GM12891 (cell line): ENCODE data around the gene ZNF862.
A peak's percentile ranks its signal among the peaks of the same experiment; 100 is the strongest.

Source experiments
- DNase-seq: peaks from one replicate; pipeline ENCODE4 v3.0.0; 2011; ENCODE audit warnings: low spot score; ENCODE audit not compliant: insufficient read length
- FAIRE-seq: peaks from 2 replicates; lab custom pipeline; 2011; peaks lifted over from hg19 to GRCh38; lab: Jason Lieb, UNC
- PAX5 ChIP-seq: IDR thresholded peaks from 2 replicates; pipeline ENCODE4 v1.6.1; 2011; ENCODE audit warnings: low read length, moderate library complexity, mild to moderate bottlenecking; ENCODE audit not compliant: insufficient read depth, severe bottlenecking
- POLR2A ChIP-seq: IDR thresholded peaks from 2 replicates; pipeline ENCODE4 v1.6.1; 2011; ENCODE audit warnings: low read depth, low read length, control low read depth
- POLR2AphosphoS5 ChIP-seq: IDR thresholded peaks from 2 replicates; pipeline ENCODE4 v1.6.1; 2011; ENCODE audit warnings: low read depth, low read length, control low read depth
- POU2F2 ChIP-seq: IDR thresholded peaks from 2 replicates; pipeline ENCODE4 v1.6.1; 2011; ENCODE audit warnings: low read depth, mild to moderate bottlenecking, control low read depth, low read length, moderate library complexity
- SPI1 ChIP-seq: IDR thresholded peaks from 2 replicates; pipeline ENCODE4 v1.6.1; 2011; ENCODE audit warnings: low read depth, low read length, control low read depth
- TAF1 ChIP-seq: IDR thresholded peaks from 2 replicates; pipeline ENCODE4 v1.6.1; 2011; ENCODE audit warnings: low read depth, low read length, control low read depth

ZNF862 gene

GRCh38 chr7:149864023-149864422 lies 25.8 kb downstream of the ZNF862 start:
- no peak for FAIRE-seq

DNA sequence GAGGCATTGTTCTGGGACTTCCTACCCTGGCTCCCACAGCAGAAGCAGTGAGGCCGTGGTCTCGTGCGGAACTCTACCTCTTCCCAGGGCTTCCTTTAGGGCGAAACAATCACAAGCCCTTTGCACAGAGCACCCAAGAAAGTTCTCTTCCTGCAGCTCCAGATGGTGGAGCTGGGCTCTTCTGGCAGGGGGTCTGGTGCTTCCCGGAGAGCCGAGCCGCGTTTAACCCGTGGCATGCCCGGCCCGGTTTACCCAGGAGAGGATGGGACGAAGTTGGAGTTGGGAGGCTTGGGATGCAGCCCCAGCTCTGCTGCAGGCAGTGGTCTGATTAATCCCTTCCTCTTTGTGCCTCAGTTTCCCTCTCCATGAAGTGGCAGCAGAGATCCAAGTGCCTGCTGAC lies 26.6 kb downstream of the ZNF862 start:
- no peak for TF ChIP-seq TAF1
- no peak for TF ChIP-seq SPI1
- TF ChIP-seq POLR2AphosphoS5 = no peak
- no peak for TF ChIP-seq PAX5
- no peak for TF ChIP-seq POU2F2
- no peak for TF ChIP-seq POLR2A
- FAIRE-seq (no peak), DNase-seq (no peak)

More at GRCh38 chr7:149864023-149864422, 25.8 kb downstream of the ZNF862 start:
- no peak for TF ChIP-seq SPI1
- TF ChIP-seq TAF1 = no peak
- TF ChIP-seq POLR2AphosphoS5 = no peak
- no peak for TF ChIP-seq POU2F2
- TF ChIP-seq POLR2A = no peak
- TF ChIP-seq PAX5 = no peak
- no peak for DNase-seq

- DNase-seq = no peak
- TF ChIP-seq POU2F2 = no peak
- TF ChIP-seq POLR2AphosphoS5 = no peak
- TF ChIP-seq SPI1 = peak; percentile 24; the same call in 1 of the 2 replicates
- no peak for FAIRE-seq
Measured at GRCh38 chr7:149865437-149865836, 27.3 kb downstream of the ZNF862 start.

DNA sequence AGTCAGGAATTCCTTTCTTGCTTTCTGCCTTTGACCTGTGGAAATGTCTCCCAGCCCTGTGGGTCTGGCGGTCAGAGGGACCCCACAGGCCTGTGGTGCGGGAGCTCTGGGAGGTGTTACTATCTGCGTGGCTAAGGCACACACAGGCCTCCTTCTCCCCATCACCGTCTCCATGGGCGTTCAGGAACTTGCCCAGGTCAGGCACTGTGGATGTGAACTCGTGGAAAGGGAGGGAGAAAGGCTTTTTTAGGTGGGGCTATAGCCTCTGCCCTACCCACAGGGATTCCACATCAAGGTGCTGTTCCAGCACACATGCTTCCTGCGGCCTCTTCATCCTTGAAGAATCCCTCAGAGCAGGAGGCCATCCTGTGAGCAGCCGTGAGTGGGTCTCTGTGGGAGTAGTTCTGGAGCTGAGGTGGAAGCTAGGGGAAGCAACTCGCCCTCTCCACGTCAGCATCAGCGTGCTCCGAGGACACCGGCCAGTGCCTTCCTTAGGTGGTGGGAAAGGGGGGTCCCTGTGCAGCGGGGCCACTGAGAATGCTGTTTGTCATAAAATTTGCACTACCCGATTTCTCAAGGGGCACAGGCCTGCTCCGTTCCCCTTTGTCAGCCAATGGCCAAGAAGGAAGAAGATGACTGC lies 28.1 kb downstream of the ZNF862 start:
- TF ChIP-seq PAX5 (no peak), POLR2AphosphoS5 (no peak), POLR2A (no peak)
- DNase-seq (no peak), FAIRE-seq (no peak)

- no peak for DNase-seq
- TF ChIP-seq POLR2A = no peak
- no peak for TF ChIP-seq TAF1
- TF ChIP-seq POU2F2 = no peak
- no peak for TF ChIP-seq POLR2AphosphoS5
- no peak for TF ChIP-seq PAX5
- no peak for TF ChIP-seq SPI1
- FAIRE-seq = no peak
Measured at GRCh38 chr7:149866779-149867447, 28.7 kb downstream of the ZNF862 start.

- no peak for DNase-seq
- TF ChIP-seq POLR2A (no peak), PAX5 (no peak), POU2F2 (no peak), SPI1 (no peak), POLR2AphosphoS5 (no peak), TAF1 (no peak)
- FAIRE-seq = no peak
Measured at GRCh38 chr7:149867762-149868622, 29.8 kb downstream of the ZNF862 start.

DNA sequence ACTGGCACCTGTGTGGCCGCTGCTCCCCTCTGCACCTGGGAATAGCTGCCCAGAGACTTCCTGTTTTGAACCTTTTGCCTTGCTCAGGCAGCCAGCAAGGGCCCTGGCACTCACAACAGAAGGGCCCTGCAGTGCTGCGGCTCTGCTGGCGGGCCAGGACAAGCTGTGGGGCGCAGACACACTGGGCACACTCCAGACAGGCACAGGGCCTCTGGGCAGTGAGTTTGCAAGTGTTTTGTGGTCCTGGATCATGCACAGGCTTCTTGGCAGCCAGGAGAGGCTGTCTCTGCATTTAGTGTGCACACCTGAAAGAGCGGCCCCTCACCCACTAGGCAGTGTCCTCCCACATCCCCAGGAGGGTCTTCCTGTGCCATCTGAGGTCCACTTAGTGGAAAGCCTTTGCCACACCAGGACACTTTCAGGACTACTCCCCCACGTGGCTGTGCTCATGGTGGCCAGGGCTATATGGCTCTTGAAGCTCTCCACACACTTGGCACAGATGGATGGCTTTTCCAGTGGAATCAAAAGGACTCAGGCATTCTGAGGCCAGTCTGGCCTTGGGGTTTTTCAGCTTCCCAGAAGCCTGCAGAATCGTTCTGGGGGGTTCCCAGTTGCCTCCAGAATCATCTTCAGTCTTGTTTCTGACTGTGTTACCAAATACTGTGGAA lies 30.6 kb downstream of the ZNF862 start:
- FAIRE-seq = peak; percentile 58
- DNase-seq = no peak
- TF ChIP-seq POU2F2 (no peak), PAX5 (no peak), TAF1 (no peak), SPI1 (peak; percentile 31; the same call in 1 of the 2 replicates)

GRCh38 chr7:149869291-149869650 lies 31.1 kb downstream of the ZNF862 start:
- FAIRE-seq (no peak), DNase-seq (no peak)
- TF ChIP-seq TAF1 (no peak), POU2F2 (no peak), POLR2AphosphoS5 (no peak), POLR2A (no peak), SPI1 (no peak), PAX5 (no peak)

DNA sequence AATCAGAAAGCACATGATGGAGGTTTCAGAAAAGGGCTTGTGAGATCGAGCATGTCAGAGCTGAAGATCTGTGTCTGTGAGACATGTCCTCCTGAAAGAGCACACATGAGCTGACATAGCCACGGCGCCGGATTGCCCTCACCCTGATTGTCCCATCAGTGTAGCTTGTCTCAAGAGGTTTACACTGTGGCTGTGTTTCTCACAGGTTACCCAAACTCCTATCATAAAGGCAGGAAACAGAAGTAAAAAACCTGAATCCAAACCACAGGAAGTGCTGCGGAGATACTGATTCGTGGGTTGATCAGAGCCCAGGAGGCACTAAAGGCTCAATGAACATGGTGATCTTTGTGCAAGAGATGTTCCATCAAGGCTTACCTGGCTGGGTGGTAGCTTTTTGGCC lies 31.7 kb downstream of the ZNF862 start:
- TF ChIP-seq POLR2A (no peak), SPI1 (no peak; the same call in 1 of the 2 replicates), POLR2AphosphoS5 (no peak), PAX5 (no peak), TAF1 (no peak), POU2F2 (no peak)
- FAIRE-seq = peak; percentile 80
- no peak for DNase-seq
